Posterior vena cava (tissue), 2 donors: Measurements from ENCODE around the gene RNASE1. TPM values are rescaled to one million over a fixed set of nuclear protein-coding genes. Genes with fewer than 3 reads are reported as not detected.
"Not testable (repeated sequence)": the region's sequence is repeated elsewhere in the genome, so short reads cannot be mapped to it uniquely, and the experiment has no call there.

Experiments
- DNase-seq: peaks from one replicate; pipeline ENCODE4 v3.0.0-alpha.2; 2020; ENCODE audit warnings: low spot score
- intact Hi-C, 2 donors: fragments of 100-400 bp; cut with DNase I; formaldehyde crosslinking; loops; one replicate each; pipeline versions ENCODE4 v1.14.1 to v1.14.2; 2022 to 2023
- long read RNA-seq, 2 donors: library from polyadenylated mRNA; unstranded; transcript quantifications; one replicate each; pipeline ENCODE4 v2.0.0, GENCODE V29; 2020 to 2021
- total RNA-seq, 2 donors: library from RNA; stranded (reverse); fragmentation: NEBNext Ultra II Directional; extraction: Animal tissue kit (Norgen Biotek cat#: 25700); gene quantifications; one replicate each; pipeline ENCODE4 v1.2.1, GENCODE V29; 2021
- donor health status: DM: yes; HTN: yes; CAD: no.
- donor health status: DM: yes; HTN: yes; CAD: no.

RNASE1 gene
- 100 to 1,000 TPM; 222 to 363 TPM for total RNA-seq
- long read RNA-seq, donor 1, transcript RNASE1-202 (2 exons, 1,348 nt), result major isoform, 46 of 103 reads
- long read RNA-seq, donor 1, partial matches to known transcripts, result 0 of 103 reads
- long read RNA-seq, donor 1, other reads (novel, unspliced or antisense), result 51 of 103 reads
- long read RNA-seq, donor 2, transcript RNASE1-202 (2 exons, 1,348 nt), result major isoform, 128 of 160 reads
- long read RNA-seq, donor 2, transcript RNASE1-201 (3 exons, 878 nt), result minor isoform, 6 of 160 reads
- long read RNA-seq, donor 2, partial matches to known transcripts, result 0 of 160 reads
- long read RNA-seq, donor 2, other reads (novel, unspliced or antisense), result 22 of 160 reads

- intact Hi-C loops, result no loop called here
- peak; percentile 82 for DNase-seq
Measured at GRCh38 chr14:20802341-20803084, at the start of gene RNASE1. TSS of gene RNASE1 (minus strand) at chr14:20802844. CDS start at chr14:20802068, 776 bp downstream.

DNA sequence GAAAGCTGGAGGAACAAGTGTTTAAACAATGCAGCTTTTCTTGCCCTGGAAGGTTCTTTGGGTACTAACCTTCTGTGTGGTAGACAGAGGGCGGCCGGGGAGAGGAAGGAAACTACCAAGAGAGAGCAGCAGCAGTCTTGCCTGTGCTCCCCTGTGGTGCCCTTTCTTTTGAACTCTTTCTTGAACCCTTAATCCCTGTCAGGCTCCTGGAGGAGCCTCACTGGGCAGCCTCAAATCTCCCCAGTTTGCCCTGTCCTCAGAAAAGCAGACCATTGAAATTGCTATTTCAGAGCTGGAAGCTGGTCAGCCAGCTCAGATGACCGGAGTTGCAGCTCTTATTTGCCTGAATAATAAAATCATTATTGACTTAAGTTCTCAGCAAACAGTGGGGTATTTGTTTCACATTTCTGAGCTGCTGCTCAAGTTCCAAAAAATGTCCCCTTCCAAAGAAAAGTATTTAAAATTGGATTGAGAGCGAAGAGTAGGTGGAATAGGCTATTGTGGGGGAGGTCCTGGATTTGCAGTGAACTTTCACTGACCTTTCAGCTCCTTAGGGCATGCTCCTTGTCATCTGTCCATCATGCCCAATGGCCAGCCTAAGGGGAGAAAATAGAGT, 46.4 kb upstream of the RNASE1 start:
- no peak for DNase-seq
- intact Hi-C loops, result no loop called here

- intact Hi-C loops, result no loop called here
- DNase-seq, result no peak
Measured at GRCh38 chr14:20848316-20848954, 45.8 kb upstream of the RNASE1 start.

DNA sequence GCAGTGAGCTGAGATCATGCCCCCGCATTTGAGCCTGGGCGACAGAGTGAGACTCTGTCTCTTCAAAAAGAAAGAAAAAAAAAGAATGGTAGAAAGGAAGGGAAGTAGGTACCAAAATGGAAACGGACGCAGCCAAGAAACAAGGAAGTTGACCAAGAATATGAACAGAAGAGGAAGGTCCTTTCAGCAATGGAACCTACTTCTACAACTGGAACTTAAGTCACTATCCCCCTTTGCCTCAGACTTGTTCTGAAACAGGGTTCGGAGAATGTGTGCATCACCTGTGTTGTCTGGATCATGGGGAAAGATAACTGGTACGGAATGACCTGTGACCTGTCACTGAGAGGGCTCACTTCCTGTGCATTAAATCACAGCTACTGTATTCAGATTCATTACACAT, 43.9 kb upstream of the RNASE1 start:
- intact Hi-C loops, result no loop called here
- DNase-seq, result no peak

DNA sequence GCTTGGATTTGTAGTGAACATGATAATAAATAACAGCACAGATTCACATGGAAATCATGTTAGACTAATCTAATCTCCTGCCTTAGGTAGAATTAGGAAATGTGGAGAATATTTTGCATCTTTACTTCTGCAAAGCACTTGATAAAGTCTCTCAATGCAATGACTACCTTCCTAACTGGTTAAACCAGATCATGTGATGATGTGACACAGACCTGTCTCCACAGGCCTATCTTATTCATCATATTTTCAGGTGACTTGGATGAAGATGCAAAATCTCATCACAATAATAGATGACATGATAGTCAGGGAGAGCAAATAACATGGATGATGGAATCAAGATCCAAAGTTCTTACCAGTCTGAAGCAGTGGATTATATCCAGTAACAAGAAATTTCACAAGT, 38.5 kb upstream of the RNASE1 start:
- intact Hi-C loops, result no loop called here
- DNase-seq, result no peak

DNA sequence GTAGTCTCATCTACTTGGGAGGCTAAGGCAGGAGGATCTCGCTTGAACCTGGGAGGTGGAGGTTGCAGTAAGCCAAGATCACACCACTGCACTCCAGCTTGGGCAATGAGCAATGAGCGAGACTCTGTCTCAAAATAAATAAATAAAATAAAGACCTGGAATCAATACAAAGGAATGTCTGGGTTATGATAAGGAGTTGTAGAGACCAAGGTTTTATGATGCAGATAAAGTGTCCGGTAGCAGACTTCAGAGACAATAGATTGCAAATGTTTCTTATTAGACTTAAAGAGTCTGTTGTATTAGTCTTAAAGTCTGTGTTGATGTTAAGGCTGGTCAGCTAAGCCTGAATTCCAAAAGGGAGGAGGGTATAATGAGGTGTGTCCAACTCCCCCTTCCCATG, 35.2 kb upstream of the RNASE1 start:
- intact Hi-C loops, result no loop called here
- DNase-seq, result no peak

GRCh38 chr14:20836668-20837338, 34.2 kb upstream of the RNASE1 start:
- intact Hi-C loops, result no loop called here

DNA sequence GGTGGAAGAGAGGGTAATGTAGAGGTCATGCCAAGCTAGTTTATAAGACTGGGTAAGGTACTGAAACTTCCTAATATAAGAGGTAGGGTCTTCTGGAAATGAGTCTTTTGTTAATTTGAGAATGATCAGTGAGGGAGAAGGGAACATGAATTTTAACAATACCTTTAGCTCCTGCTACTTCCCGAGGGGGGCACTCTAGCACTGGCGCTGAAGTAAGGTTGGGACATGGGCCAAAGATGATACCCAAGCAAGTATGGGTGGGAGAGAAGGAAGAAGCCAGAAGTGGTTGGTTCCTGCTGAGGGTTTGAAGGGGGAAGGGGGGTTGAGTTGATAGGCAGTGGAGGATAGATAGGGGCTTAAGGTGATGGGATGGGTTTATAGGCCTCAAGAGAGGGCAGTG, 32.3 kb upstream of the RNASE1 start:
- intact Hi-C loops, result no loop called here
- no peak for DNase-seq

More at GRCh38 chr14:20836668-20837338, 34.2 kb upstream of the RNASE1 start:
- no peak for DNase-seq

DNA sequence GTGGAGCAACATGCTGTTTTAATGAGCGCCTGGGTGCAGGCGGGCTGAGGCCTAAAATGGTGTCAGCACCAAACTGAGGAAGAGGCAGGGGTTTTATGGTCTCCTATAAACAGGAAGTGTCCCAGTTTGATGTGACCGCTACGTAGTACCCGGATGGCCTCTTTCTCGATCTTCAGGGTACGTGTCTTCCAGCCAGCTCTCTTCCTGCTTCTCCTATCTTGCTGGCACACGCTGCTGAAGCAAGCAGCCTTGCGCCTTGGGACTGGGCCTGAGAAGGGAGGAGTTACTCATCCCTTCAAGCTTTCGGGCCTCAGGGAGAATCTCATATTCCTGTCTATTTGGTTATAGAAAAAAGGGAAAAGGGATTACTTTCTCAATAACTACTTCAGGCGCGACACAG, 28.2 kb upstream of the RNASE1 start:
- DNase-seq, result no peak
- intact Hi-C loops, result no loop called here

- DNase-seq, intact Hi-C loops: not testable (repeated sequence)
Measured at GRCh38 chr14:20828024-20828694, 25.5 kb upstream of the RNASE1 start.

GRCh38 chr14:20827326-20827725, 24.7 kb upstream of the RNASE1 start:
- DNase-seq, result no peak
- intact Hi-C loops, result no loop called here

- intact Hi-C loops, DNase-seq: not testable (repeated sequence)
Measured at GRCh38 chr14:20826666-20827065, 24.0 kb upstream of the RNASE1 start.

DNA sequence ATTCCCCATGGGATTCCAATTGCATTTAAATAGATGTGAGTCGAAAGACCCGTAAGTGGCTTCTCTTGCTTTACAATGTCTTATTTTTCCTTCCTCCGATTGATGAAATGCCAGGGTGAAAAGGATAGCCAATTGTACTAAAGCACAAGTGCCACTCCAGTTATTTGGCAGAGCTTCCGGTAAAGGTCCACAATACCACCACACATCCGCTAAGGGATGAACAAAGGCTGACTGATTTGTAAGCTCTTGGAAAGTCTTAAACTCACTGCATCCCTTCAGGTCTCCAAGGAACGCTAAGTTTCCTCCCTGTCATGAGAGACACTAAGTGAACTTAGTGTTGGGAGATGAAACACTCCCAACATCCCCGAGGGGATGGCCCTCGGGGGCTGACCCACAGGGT, 21.2 kb upstream of the RNASE1 start:
- intact Hi-C loops, result no loop called here

GRCh38 chr14:20821521-20822108, 19.0 kb upstream of the RNASE1 start:
- DNase-seq, intact Hi-C loops: not testable (repeated sequence)

More for the DNA sequence above, 21.2 kb upstream of the RNASE1 start:
- no peak for DNase-seq

DNA sequence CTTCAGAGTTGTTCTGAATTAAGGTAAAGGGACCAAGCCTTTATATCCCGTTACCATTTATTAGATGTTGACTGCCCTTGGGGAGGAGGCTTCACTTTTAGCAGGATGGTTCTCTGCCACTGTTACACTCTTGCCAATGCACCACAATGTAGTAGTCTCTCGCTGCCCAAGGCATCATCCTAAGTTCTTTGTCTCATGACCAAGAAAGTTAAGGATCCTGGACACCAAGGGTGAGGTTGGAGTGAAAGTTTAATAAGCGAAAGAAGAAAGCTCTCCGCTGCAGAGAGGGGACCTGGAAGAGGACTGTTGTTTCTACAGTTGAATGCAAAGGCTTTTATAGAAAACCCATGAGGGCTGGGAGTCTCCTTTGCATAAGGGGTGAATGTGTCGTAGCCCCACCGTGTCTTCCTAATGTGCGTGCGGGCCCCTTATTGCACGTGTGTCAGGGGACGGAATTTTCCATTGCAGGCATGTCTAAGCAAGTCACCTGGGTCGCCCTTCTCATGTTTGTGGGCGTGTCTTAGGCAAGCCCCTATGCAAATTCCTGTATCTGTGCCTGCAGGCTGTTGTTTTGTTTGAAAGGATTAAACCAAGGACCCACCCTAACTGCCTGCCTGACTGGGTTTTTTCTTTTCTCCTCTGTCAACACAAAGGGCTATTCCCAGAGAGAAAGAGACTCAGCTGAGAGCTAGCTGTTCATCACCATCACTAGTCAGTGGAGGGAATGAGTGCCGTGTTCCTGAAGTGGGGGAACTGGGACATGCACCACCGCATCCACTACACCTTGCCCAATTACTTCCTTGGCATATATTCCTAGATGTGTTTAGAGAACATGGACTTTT, 17.6 kb upstream of the RNASE1 start:
- intact Hi-C loops, result no loop called here

GRCh38 chr14:20818861-20819260, 16.2 kb upstream of the RNASE1 start:
- intact Hi-C loops, result no loop called here
- no peak for DNase-seq

More for the DNA sequence above, 17.6 kb upstream of the RNASE1 start:
- no peak for DNase-seq

- DNase-seq, intact Hi-C loops: not testable (repeated sequence)
Measured at GRCh38 chr14:20815946-20816345, 13.3 kb upstream of the RNASE1 start.
